Fibroblast of the aortic adventitia (primary cell): ENCODE measurements around the gene EPYC. TPM values are rescaled to one million over a fixed set of nuclear protein-coding genes. Genes with fewer than 3 reads are reported as not detected.
A peak's percentile ranks its signal among the peaks of the same experiment; 100 is the strongest.
"Not testable (repeated sequence)": the region's sequence is repeated elsewhere in the genome, so short reads cannot be mapped to it uniquely, and the experiment has no call there.

Experiments used
- DNase-seq: peaks from one replicate; pipeline ENCODE4 v3.0.0-alpha.2; 2010; ENCODE audit warnings: low read depth
- H3K4me3 ChIP-seq: 2 replicates; pipeline ENCODE4 v1.5.1; 2011; ENCODE audit warnings: low read depth, mild to moderate bottlenecking, control low read depth, low read length, moderate library complexity
- CTCF ChIP-seq: IDR thresholded peaks from 2 replicates; pipeline ENCODE4 v1.5.1; 2011; ENCODE audit warnings: mild to moderate bottlenecking, low read length, control low read depth, inconsistent platforms; ENCODE audit not compliant: insufficient read depth
- total RNA-seq: library from RNA; depleted of rRNA; stranded (reverse); fragments of >200 nt; gene quantifications from 2 replicates; pipeline ENCODE4 v1.2.3, GENCODE V29; 2012; ENCODE audit warnings: low replicate concordance

Gene EPYC
- total RNA-seq, 1 donor: not detected

GRCh38 chr12:90999527-90999926 is 5.2 kb downstream of the EPYC start:
- no peak for TF ChIP-seq CTCF
- H3K4me3 ChIP-seq: no peak overlapping the region
- DNase-seq: no peak

GRCh38 chr12:90995010-90995409 is 9.8 kb downstream of the EPYC start:
- peak; percentile 39 for DNase-seq
- no peak for TF ChIP-seq CTCF
- no peak overlapping the region for H3K4me3 ChIP-seq

GRCh38 chr12:90991952-90992465 is 12.8 kb downstream of the EPYC start:
- no peak for DNase-seq
- no peak for TF ChIP-seq CTCF
- no peak overlapping the region for H3K4me3 ChIP-seq

- H3K4me3 ChIP-seq: no peak overlapping the region
- no peak for TF ChIP-seq CTCF
- no peak for DNase-seq
These were observed 14.2 kb downstream of the EPYC start for GRCh38 chr12:90990611-90991010.

- peak; percentile 47 for DNase-seq
- H3K4me3 ChIP-seq: no peak overlapping the region
- no peak for TF ChIP-seq CTCF
These were observed 15.1 kb downstream of the EPYC start for GRCh38 chr12:90989686-90990111.

- DNase-seq: no peak
- TF ChIP-seq CTCF: peak; percentile 20
- H3K4me3 ChIP-seq: no peak overlapping the region
These were observed 17.3 kb downstream of the EPYC start for GRCh38 chr12:90987520-90987919.

GRCh38 chr12:90987101-90987500 is 17.7 kb downstream of the EPYC start:
- DNase-seq: peak; percentile 41
- no peak overlapping the region for H3K4me3 ChIP-seq
- no peak for TF ChIP-seq CTCF

GRCh38 chr12:90985331-90985730 is 19.4 kb downstream of the EPYC start:
- H3K4me3 ChIP-seq, DNase-seq: not testable (repeated sequence)
